HepG2 (cell line): Measurements from ENCODE around the gene SIX5. TPM values are rescaled to one million over a fixed set of nuclear protein-coding genes. Genes with fewer than 3 reads are reported as not detected.
A peak's percentile ranks its signal among the peaks of the same experiment; 100 is the strongest.

Experiments used
- DMAP1 ChIP-seq: IDR thresholded peaks from 2 replicates; pipeline ENCODE4 v1.6.1; 2016
- KMT2A ChIP-seq: sonication (generic); formaldehyde crosslinking; IDR thresholded peaks from 2 replicates; pipeline ENCODE4 v1.4.0; 2020; ENCODE audit warnings: missing genetic modification reagents
- MAFG ChIP-seq: sonication (generic); formaldehyde crosslinking; IDR thresholded peaks from 2 replicates; pipeline ENCODE4 v1.5.1; 2020; ENCODE audit warnings: mild to moderate bottlenecking, missing genetic modification reagents
- NR2F1 ChIP-seq, 2 experiments: fragments of 450-650 bp in 1 of 2; formaldehyde crosslinking in 1 of 2; IDR thresholded peaks; 2 replicates each; pipeline versions ENCODE4 v1.5.0 to v1.6.1; 2016 to 2020; ENCODE audit warnings: mild to moderate bottlenecking in 1 of 2, missing compliant biosample characterization in 1 of 2, missing genetic modification reagents in 1 of 2, moderate library complexity in 1 of 2
- SCMH1 ChIP-seq: sonication (generic); formaldehyde crosslinking; IDR thresholded peaks from 2 replicates; pipeline ENCODE4 v1.9.0; 2021; ENCODE audit warnings: missing genetic modification reagents, mild to moderate bottlenecking, borderline replicate concordance
- SRSF9 ChIP-seq: fragments of 200-400 bp; formaldehyde crosslinking; IDR thresholded peaks from 2 replicates; pipeline ENCODE4 v1.6.1; 2018; ENCODE audit warnings: borderline replicate concordance, mild to moderate bottlenecking, low read depth, low read length; ENCODE audit not compliant: insufficient read depth, poor library complexity, severe bottlenecking
- TCF7L2 ChIP-seq: IDR thresholded peaks from 2 replicates; pipeline ENCODE4 v1.6.1; 2011; ENCODE audit warnings: mild to moderate bottlenecking, low read depth, low read length, moderate library complexity
- ZFX ChIP-seq: sonication (generic); formaldehyde crosslinking; IDR thresholded peaks from 2 replicates; pipeline ENCODE4 v1.4.0; 2020; ENCODE audit warnings: mild to moderate bottlenecking, low read depth, missing genetic modification reagents, moderate library complexity
- ZNF446 ChIP-seq: sonication (generic); formaldehyde crosslinking; IDR thresholded peaks from 2 replicates; pipeline ENCODE4 v1.5.0; 2020; ENCODE audit warnings: mild to moderate bottlenecking, missing genetic modification reagents
- ZSCAN22 ChIP-seq: sonication (generic); formaldehyde crosslinking; IDR thresholded peaks from 2 replicates; pipeline ENCODE4 v1.4.0; 2020; ENCODE audit warnings: mild to moderate bottlenecking, missing genetic modification reagents
- polyA plus RNA-seq, 8 experiments: library from polyadenylated mRNA; depleted of rRNA in 3 of 8; stranded (reverse) in 7 of 8; unstranded in 1 of 8; fragments of >200 nt; fragmentation: Illumina TruSeq in 4 of 8; extraction: Trizol in 4 of 8; gene quantifications; 2 replicates each; pipeline versions ENCODE4 v1.2.1 to v1.2.3, GENCODE V29; 2011 to 2016; ENCODE audit warnings: low read depth in 4 of 8, missing spikeins in 1 of 8, mixed read lengths in 1 of 8; ENCODE audit not compliant: insufficient read depth in 1 of 8
- total RNA-seq, 5 experiments: library from RNA; depleted of rRNA; stranded (reverse); fragments of >200 nt; fragmentation: Illumina TruSeq; extraction: Trizol; gene quantifications; 2 replicates each; pipeline ENCODE4 v1.2.3, GENCODE V29; 2016; ENCODE audit warnings: low read depth in 1 of 5
- TF ChIP-seq, protein P1 (sequence below), 2 experiments: sonication (generic) in 1 of 2; formaldehyde crosslinking in 1 of 2; IDR thresholded peaks; 2 replicates each; pipeline versions ENCODE4 v1.4.0 to v1.6.1; 2018 to 2020; ENCODE audit warnings: missing genetic modification reagents in 2 of 2, borderline replicate concordance in 1 of 2, low read depth in 1 of 2, mild to moderate bottlenecking in 1 of 2, missing biosample characterization in 1 of 2
- TF ChIP-seq, protein P2 (sequence below): sonication (generic); formaldehyde crosslinking; IDR thresholded peaks from 2 replicates; pipeline ENCODE4 v1.8.0; 2022; ENCODE audit warnings: missing genetic modification reagents, mild to moderate bottlenecking, moderate library complexity, borderline replicate concordance
- TF ChIP-seq, protein P3 (sequence below): IDR thresholded peaks from 2 replicates; pipeline ENCODE4 v1.6.1; 2016; ENCODE audit warnings: low read depth
- TF ChIP-seq, protein P4 (sequence below): sonication (generic); formaldehyde crosslinking; IDR thresholded peaks from 2 replicates; pipeline ENCODE4 v1.4.0; 2020; ENCODE audit warnings: missing genetic modification reagents
- TF ChIP-seq, protein P5 (sequence below): sonication (generic); formaldehyde crosslinking; IDR thresholded peaks from 2 replicates; pipeline ENCODE4 v1.9.0; 2021; ENCODE audit warnings: missing genetic modification reagents, borderline replicate concordance

Gene SIX5
- total and polyA plus RNA-seq, 2 of the 13 experiments (the other 11 are each of a cell fraction or from before 2014, with no cell fraction given), result 7.7 to 10.5 TPM

DNA sequence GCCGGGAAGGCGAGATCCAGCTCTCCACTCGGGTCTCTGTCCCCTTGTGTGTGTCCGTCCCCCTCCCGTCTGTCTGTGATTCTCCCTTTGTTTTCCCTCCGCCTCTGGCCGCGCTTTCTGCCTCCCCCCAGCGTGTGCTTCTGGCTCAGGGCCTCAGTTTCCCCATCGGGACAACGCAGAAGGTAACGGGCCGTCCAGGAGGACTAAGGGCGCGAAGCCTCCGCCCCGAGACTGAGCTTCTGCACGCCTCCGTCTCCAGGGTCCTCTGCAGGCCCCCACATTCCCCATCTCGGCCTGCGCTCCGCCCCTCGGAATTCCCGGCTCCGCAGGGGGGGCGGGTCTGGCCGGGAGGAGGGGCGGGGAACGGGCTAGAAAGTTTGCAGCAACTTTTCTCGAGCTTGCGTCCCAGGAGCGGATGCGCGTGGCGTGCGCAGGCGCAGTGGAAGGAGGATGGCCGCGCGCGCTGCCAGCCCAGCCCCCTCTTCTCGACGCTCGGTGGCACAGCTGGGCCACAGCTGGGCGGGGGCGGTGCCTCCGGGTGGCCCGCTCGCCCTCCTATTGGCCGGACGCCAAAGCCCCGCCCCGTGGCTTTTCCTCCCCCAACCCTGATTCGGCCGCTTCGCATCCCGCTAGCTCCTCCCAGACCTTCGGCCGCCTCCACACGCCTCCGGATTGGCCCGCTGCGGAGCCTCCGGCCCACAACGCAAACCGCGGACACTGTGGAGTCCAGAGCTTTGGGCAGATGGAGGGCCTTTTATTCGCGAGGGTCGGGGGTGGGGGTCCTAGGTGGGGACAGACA is at the start of gene SIX5 (continued):
- TF ChIP-seq, protein P1, sequence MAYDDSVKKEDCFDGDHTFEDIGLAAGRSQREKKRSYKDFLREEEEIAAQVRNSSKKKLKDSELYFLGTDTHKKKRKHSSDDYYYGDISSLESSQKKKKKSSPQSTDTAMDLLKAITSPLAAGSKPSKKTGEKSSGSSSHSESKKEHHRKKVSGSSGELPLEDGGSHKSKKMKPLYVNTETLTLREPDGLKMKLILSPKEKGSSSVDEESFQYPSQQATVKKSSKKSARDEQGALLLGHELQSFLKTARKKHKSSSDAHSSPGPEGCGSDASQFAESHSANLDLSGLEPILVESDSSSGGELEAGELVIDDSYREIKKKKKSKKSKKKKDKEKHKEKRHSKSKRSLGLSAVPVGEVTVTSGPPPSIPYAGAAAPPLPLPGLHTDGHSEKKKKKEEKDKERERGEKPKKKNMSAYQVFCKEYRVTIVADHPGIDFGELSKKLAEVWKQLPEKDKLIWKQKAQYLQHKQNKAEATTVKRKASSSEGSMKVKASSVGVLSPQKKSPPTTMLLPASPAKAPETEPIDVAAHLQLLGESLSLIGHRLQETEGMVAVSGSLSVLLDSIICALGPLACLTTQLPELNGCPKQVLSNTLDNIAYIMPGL (CRISPR knock-in tag; IDR thresholded peaks at IDR 0.05; ENCODE audit: borderline replicate concordance in 1 of 2, low read depth in 1 of 2), result peak in 1 of 2 experiments; percentile 79; a peak in 1 of 4 replicates
- peak; percentile 49; the same call in 1 of the 2 replicates for TF ChIP-seq ZFX (CRISPR knock-in tag)
- TF ChIP-seq, protein P2, sequence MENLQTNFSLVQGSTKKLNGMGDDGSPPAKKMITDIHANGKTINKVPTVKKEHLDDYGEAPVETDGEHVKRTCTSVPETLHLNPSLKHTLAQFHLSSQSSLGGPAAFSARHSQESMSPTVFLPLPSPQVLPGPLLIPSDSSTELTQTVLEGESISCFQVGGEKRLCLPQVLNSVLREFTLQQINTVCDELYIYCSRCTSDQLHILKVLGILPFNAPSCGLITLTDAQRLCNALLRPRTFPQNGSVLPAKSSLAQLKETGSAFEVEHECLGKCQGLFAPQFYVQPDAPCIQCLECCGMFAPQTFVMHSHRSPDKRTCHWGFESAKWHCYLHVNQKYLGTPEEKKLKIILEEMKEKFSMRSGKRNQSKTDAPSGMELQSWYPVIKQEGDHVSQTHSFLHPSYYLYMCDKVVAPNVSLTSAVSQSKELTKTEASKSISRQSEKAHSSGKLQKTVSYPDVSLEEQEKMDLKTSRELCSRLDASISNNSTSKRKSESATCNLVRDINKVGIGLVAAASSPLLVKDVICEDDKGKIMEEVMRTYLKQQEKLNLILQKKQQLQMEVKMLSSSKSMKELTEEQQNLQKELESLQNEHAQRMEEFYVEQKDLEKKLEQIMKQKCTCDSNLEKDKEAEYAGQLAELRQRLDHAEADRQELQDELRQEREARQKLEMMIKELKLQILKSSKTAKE (CRISPR knock-in tag), result peak; percentile 74
- no peak for TF ChIP-seq NR2F1 (CRISPR knock-in tag; IDR thresholded peaks at IDR 0.05)
- TF ChIP-seq DMAP1 (CRISPR knock-in tag), result peak; percentile 66
- TF ChIP-seq SCMH1 (CRISPR knock-in tag), result no peak
- TF ChIP-seq TCF7L2, result no peak
- no peak for TF ChIP-seq ZNF446 (CRISPR knock-in tag)
- TF ChIP-seq SRSF9, result no peak
- TF ChIP-seq ZSCAN22, result no peak
- no peak for TF ChIP-seq MAFG (CRISPR knock-in tag)
- TF ChIP-seq, protein P3, sequence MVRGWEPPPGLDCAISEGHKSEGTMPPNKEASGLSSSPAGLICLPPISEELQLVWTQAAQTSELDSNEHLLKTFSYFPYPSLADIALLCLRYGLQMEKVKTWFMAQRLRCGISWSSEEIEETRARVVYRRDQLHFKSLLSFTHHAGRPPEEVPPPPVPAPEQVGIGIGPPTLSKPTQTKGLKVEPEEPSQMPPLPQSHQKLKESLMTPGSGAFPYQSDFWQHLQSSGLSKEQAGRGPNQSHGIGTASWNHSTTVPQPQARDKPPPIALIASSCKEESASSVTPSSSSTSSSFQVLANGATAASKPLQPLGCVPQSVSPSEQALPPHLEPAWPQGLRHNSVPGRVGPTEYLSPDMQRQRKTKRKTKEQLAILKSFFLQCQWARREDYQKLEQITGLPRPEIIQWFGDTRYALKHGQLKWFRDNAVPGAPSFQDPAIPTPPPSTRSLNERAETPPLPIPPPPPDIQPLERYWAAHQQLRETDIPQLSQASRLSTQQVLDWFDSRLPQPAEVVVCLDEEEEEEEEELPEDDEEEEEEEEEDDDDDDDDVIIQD (CRISPR knock-in tag), result no peak
- TF ChIP-seq, protein P4, sequence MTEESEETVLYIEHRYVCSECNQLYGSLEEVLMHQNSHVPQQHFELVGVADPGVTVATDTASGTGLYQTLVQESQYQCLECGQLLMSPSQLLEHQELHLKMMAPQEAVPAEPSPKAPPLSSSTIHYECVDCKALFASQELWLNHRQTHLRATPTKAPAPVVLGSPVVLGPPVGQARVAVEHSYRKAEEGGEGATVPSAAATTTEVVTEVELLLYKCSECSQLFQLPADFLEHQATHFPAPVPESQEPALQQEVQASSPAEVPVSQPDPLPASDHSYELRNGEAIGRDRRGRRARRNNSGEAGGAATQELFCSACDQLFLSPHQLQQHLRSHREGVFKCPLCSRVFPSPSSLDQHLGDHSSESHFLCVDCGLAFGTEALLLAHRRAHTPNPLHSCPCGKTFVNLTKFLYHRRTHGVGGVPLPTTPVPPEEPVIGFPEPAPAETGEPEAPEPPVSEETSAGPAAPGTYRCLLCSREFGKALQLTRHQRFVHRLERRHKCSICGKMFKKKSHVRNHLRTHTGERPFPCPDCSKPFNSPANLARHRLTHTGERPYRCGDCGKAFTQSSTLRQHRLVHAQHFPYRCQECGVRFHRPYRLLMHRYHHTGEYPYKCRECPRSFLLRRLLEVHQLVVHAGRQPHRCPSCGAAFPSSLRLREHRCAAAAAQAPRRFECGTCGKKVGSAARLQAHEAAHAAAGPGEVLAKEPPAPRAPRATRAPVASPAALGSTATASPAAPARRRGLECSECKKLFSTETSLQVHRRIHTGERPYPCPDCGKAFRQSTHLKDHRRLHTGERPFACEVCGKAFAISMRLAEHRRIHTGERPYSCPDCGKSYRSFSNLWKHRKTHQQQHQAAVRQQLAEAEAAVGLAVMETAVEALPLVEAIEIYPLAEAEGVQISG (CRISPR knock-in tag), result peak; percentile 82
- no peak for TF ChIP-seq KMT2A
- TF ChIP-seq, protein P5, sequence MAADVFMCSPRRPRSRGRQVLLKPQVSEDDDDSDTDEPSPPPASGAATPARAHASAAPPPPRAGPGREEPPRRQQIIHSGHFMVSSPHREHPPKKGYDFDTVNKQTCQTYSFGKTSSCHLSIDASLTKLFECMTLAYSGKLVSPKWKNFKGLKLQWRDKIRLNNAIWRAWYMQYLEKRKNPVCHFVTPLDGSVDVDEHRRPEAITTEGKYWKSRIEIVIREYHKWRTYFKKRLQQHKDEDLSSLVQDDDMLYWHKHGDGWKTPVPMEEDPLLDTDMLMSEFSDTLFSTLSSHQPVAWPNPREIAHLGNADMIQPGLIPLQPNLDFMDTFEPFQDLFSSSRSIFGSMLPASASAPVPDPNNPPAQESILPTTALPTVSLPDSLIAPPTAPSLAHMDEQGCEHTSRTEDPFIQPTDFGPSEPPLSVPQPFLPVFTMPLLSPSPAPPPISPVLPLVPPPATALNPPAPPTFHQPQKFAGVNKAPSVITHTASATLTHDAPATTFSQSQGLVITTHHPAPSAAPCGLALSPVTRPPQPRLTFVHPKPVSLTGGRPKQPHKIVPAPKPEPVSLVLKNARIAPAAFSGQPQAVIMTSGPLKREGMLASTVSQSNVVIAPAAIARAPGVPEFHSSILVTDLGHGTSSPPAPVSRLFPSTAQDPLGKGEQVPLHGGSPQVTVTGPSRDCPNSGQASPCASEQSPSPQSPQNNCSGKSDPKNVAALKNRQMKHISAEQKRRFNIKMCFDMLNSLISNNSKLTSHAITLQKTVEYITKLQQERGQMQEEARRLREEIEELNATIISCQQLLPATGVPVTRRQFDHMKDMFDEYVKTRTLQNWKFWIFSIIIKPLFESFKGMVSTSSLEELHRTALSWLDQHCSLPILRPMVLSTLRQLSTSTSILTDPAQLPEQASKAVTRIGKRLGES (CRISPR knock-in tag), result peak; percentile 64; the same call in 1 of the 2 replicates
